ENCODE data around the gene FBXL7. TPM values are rescaled to one million over a fixed set of nuclear protein-coding genes. Genes with fewer than 3 reads are reported as not detected.
A peak's percentile ranks its signal among the peaks of the same experiment; 100 is the strongest.

FBXL7 gene
- total RNA-seq, 2 experiments from 2014 or later, result not detected

GRCh38 chr5:15728811-15729210 is 228.8 kb downstream of the FBXL7 start:
- Mint-ChIP-seq H3K27ac (no peak overlapping the region), H3K4me1 (ENCODE audit: low read depth) (no peaks in the 10 kb centered on the region), H3K9me3 (peaks cover 14% of the 10 kb centered on the region), H3K27me3 (no peaks in the 10 kb centered on the region), H3K36me3 (ENCODE audit: low read depth) (no peaks in the 10 kb centered on the region), H3K4me3 (no peak overlapping the region)
- Histone ChIP-seq H3K9me3 (ENCODE audit: control insufficient read depth in 1 of 2, insufficient read depth in 1 of 2, low read length in 2 of 2) (peaks cover 7 to 9% of the 10 kb centered on the region in 2 experiments), H3K4me3 (ENCODE audit: low read length) (no peak overlapping the region), H3K4me1 (ENCODE audit: insufficient read depth, low read length) (no peaks in the 10 kb centered on the region), H3K27ac (ENCODE audit: low read depth in 1 of 2, low read length in 2 of 2) (no peak overlapping the region), H3K27me3 (ENCODE audit: control insufficient read depth in 1 of 2, insufficient read depth in 2 of 2, low read length in 2 of 2) (no peaks in the 10 kb centered on the region), H3K36me3 (ENCODE audit: insufficient read depth, low read length) (no peaks in the 10 kb centered on the region)
- TF ChIP-seq CTCF (IDR thresholded peaks at IDR 0.05), result no peak
- DNase-seq (no peak), ATAC-seq (ENCODE audit: poor library complexity) (no peak)
- intact Hi-C loops (cut with DNase I, micrococcal nuclease), result no loop called here
- CTCF ChIA-PET, result no interaction called here
- POLR2A ChIA-PET, result no interaction called here

- no peak overlapping the region for H3K4me3 Mint-ChIP-seq
- intact Hi-C loops (cut with DNase I, micrococcal nuclease), result no loop called here
- Histone ChIP-seq H3K27ac (ENCODE audit: low read depth in 1 of 2, low read length in 2 of 2) (no peak overlapping the region), H3K4me1 (ENCODE audit: insufficient read depth, low read length) (no peaks in the 10 kb centered on the region), H3K27me3 (ENCODE audit: control insufficient read depth in 1 of 2, insufficient read depth in 2 of 2, low read length in 2 of 2) (no peaks in the 10 kb centered on the region), H3K4me3 (ENCODE audit: low read length) (no peak overlapping the region), H3K9me3 (ENCODE audit: control insufficient read depth in 1 of 2, insufficient read depth in 1 of 2, low read length in 2 of 2) (peaks cover 9 to 11% of the 10 kb centered on the region in 2 experiments), H3K36me3 (ENCODE audit: insufficient read depth, low read length) (no peaks in the 10 kb centered on the region)
- ChIA-PET POLR2A (no interaction called here), CTCF (no interaction called here)
- TF ChIP-seq CTCF (IDR thresholded peaks at IDR 0.05), result no peak
- H3K27me3 Mint-ChIP-seq, result no peaks in the 10 kb centered on the region
- no peaks in the 10 kb centered on the region for H3K4me1 Mint-ChIP-seq (ENCODE audit: low read depth)
- DNase-seq (no peak), ATAC-seq (ENCODE audit: poor library complexity) (no peak)
- peaks cover 17% of the 10 kb centered on the region for H3K9me3 Mint-ChIP-seq
- H3K27ac Mint-ChIP-seq, result no peak overlapping the region
- H3K36me3 Mint-ChIP-seq (ENCODE audit: low read depth), result no peaks in the 10 kb centered on the region
These were observed 231.7 kb downstream of the FBXL7 start for GRCh38 chr5:15731699-15732098.

- Histone ChIP-seq H3K27me3 (ENCODE audit: control insufficient read depth in 1 of 2, insufficient read depth in 2 of 2, low read length in 2 of 2) (no peaks in the 10 kb centered on the region), H3K4me3 (ENCODE audit: low read length) (no peak overlapping the region), H3K4me1 (ENCODE audit: insufficient read depth, low read length) (no peaks in the 10 kb centered on the region), H3K36me3 (ENCODE audit: insufficient read depth, low read length) (no peaks in the 10 kb centered on the region), H3K27ac (ENCODE audit: low read depth in 1 of 2, low read length in 2 of 2) (no peak overlapping the region), H3K9me3 (ENCODE audit: control insufficient read depth in 1 of 2, insufficient read depth in 1 of 2, low read length in 2 of 2) (peaks cover 0 to 11% of the 10 kb centered on the region in 2 experiments)
- intact Hi-C loops (cut with DNase I, micrococcal nuclease), result no loop called here
- ChIA-PET POLR2A (no interaction called here), CTCF (no interaction called here)
- H3K36me3 Mint-ChIP-seq (ENCODE audit: low read depth), result no peaks in the 10 kb centered on the region
- H3K4me1 Mint-ChIP-seq (ENCODE audit: low read depth), result no peaks in the 10 kb centered on the region
- ATAC-seq (ENCODE audit: poor library complexity) (no peak), DNase-seq (peak in 1 of 14 experiments; percentile 4)
- H3K27me3 Mint-ChIP-seq, result no peaks in the 10 kb centered on the region
- TF ChIP-seq CTCF (IDR thresholded peaks at IDR 0.05), result no peak
- H3K27ac Mint-ChIP-seq, result no peak overlapping the region
- peaks cover 10% of the 10 kb centered on the region for H3K9me3 Mint-ChIP-seq
- H3K4me3 Mint-ChIP-seq, result no peak overlapping the region
These were observed 234.1 kb downstream of the FBXL7 start for GRCh38 chr5:15734058-15734457.
